ENCODE data around the gene TPRX2. TPM values are rescaled to one million over a fixed set of nuclear protein-coding genes. Genes with fewer than 3 reads are reported as not detected.
"Not testable (repeated sequence)": the region's sequence is repeated elsewhere in the genome, so short reads cannot be mapped to it uniquely, and the experiment has no call there.

The TPRX2 gene
- total RNA-seq, 1 donor from 2014 or later: not detected

DNA sequence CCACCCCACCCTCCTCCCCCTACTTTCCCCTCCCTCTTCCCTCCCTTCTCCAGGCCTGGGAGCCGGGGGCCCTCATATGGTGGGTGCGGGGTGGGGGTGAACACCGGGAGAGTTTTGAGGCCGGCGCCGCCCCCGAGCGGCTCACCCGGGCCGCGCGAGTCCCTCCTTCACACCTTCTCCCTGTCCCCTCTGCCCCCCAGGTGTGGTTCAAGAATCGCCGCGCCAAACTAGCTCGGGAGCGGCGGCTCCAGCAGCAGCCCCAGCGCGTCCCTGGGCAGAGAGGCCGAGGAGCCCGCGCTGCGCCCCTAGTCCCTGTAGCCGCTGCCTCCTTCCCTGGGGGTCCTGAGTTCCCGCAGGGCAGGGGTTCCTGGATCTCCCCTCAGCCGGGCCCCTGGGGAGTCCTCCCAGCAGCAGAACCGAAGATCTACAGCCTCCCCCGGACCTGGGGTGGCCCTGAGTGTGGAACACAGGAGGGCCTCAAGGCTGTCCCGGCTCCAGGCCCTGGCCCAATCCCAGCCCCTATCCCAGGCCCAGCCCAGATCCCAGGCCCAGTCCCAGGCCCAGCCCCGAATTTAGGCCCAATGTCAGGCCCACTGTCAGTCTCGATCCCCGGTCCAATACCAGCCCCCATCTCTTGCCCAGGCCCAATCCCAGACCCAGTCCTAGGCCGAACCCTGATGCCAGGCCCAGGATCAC, 1.7 kb downstream of the TPRX2 start:
- TF ChIP-seq CTCF (IDR thresholded peaks at IDR 0.05; ENCODE audit: insufficient read depth, low read length, severe bottlenecking): no peak
- no peak for FAIRE-seq

GRCh38 chr19:47861630-47862029, 2.6 kb downstream of the TPRX2 start:
- FAIRE-seq (no peak), DNase-seq (ENCODE audit: low read depth) (no peak)
- no peaks in the 10 kb centered on the region for H3K36me3 ChIP-seq (ENCODE audit: control insufficient read depth, insufficient read depth, low read length)
- TF ChIP-seq CTCF (IDR thresholded peaks at IDR 0.05; ENCODE audit: insufficient read depth, low read length, severe bottlenecking): no peak
- no peak overlapping the region for H3K4me3 ChIP-seq (ENCODE audit: low read depth, low read length)
- no peaks in the 10 kb centered on the region for H3K27me3 ChIP-seq (ENCODE audit: control insufficient read depth, insufficient read depth, low read length)

More for the DNA sequence above, 1.7 kb downstream of the TPRX2 start:
- H3K36me3 ChIP-seq (ENCODE audit: control insufficient read depth, insufficient read depth, low read length): no peaks in the 10 kb centered on the region
- H3K27me3 ChIP-seq (ENCODE audit: control insufficient read depth, insufficient read depth, low read length): no peaks in the 10 kb centered on the region
- no peak for DNase-seq (ENCODE audit: low read depth)
- H3K4me3 ChIP-seq (ENCODE audit: low read depth, low read length): no peak overlapping the region

GRCh38 chr19:47863514-47863936, 4.5 kb downstream of the TPRX2 start:
- DNase-seq (ENCODE audit: low read depth): peak; percentile 44
- peak; percentile 92 for TF ChIP-seq CTCF (IDR thresholded peaks at IDR 0.05; ENCODE audit: insufficient read depth, low read length, severe bottlenecking)
- no peak for FAIRE-seq
- no peak overlapping the region for H3K4me3 ChIP-seq (ENCODE audit: low read depth, low read length)
- H3K36me3 ChIP-seq (ENCODE audit: control insufficient read depth, insufficient read depth, low read length): no peaks in the 10 kb centered on the region
- H3K27me3 ChIP-seq (ENCODE audit: control insufficient read depth, insufficient read depth, low read length): no peaks in the 10 kb centered on the region

- no peak for TF ChIP-seq CTCF (IDR thresholded peaks at IDR 0.05; ENCODE audit: insufficient read depth, low read length, severe bottlenecking)
- Histone ChIP-seq H3K27me3 (ENCODE audit: control insufficient read depth, insufficient read depth, low read length) (no peaks in the 10 kb centered on the region), H3K4me3 (ENCODE audit: low read depth, low read length) (no peak overlapping the region), H3K36me3 (ENCODE audit: control insufficient read depth, insufficient read depth, low read length) (no peaks in the 10 kb centered on the region)
- DNase-seq (ENCODE audit: low read depth): no peak
- no peak for FAIRE-seq
Observed at GRCh38 chr19:47865166-47865565, 6.1 kb downstream of the TPRX2 start.

DNA sequence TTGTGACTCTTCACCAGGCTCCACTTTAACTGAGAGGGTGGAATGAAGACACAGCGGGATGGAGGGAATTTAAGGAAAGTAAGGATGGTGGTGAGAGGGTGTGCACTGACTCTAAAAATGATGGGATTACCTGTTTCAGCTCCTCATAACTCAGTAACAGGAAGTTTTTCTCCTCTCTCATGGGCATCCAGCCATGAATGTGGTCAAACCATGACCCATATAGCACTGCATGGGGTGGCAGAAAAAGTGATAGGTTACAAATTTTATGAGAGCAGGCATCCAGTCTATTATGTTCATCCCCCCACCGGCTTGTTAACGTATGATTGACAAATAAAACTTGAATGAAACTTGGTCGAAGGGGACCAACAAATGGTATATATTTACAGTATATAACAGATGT, 19.9 kb downstream of the TPRX2 start:
- no peak for TF ChIP-seq CTCF (IDR thresholded peaks at IDR 0.05; ENCODE audit: insufficient read depth, low read length, severe bottlenecking)
- no peak for FAIRE-seq
- no peak for DNase-seq (ENCODE audit: low read depth)
- Histone ChIP-seq H3K27me3 (ENCODE audit: control insufficient read depth, insufficient read depth, low read length) (no peaks in the 10 kb centered on the region), H3K36me3 (ENCODE audit: control insufficient read depth, insufficient read depth, low read length) (no peaks in the 10 kb centered on the region), H3K4me3 (ENCODE audit: low read depth, low read length) (no peak overlapping the region)

DNA sequence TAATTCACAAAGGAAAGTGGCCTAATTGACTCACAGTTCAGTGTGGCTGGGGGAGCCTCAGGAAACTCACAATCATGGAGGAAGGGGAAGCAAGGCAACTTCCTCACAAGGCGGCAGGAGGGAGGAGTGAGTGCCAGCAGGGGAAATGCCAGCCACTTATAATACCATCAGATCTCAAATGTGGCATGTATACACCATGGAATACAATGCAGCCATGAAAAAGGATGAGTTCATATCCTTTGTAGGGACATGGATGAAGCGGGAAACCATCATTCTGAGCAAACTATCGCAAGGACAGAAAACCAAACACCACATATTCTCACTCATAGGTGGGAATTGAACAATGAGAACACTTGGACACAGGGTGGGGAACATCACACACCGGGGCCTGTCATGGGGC, 20.4 kb downstream of the TPRX2 start:
- not testable (repeated sequence) for DNase-seq (ENCODE audit: low read depth); H3K4me3 ChIP-seq (ENCODE audit: low read depth, low read length); H3K27me3 ChIP-seq (ENCODE audit: control insufficient read depth, insufficient read depth, low read length); H3K36me3 ChIP-seq (ENCODE audit: control insufficient read depth, insufficient read depth, low read length); FAIRE-seq
